ENCODE results near the gene POU6F2.

Gene POU6F2

GRCh38 chr7:39086638-39087360, 109.1 kb downstream of the POU6F2 start:
- H4K20me1 ChIP-seq (ENCODE audit: insufficient read depth, low read length, poor library complexity, severe bottlenecking): no peaks in the 10 kb centered on the region
- H3K79me2 ChIP-seq (ENCODE audit: insufficient read depth, low read length): no peaks in the 10 kb centered on the region
- TF ChIP-seq EZH2phosphoT487 (IDR thresholded peaks at IDR 0.05; ENCODE audit: borderline replicate concordance) (no peak), CTCF (conservative IDR thresholded peaks at IDR 0.05; ENCODE audit: low read length) (no peak)
- H3K27me3 ChIP-seq (ENCODE audit: insufficient read depth, low read length, poor library complexity, severe bottlenecking): no peaks in the 10 kb centered on the region
- H3K9me3 ChIP-seq (ENCODE audit: insufficient read depth, low read depth, low read length): no peaks in the 10 kb centered on the region
- no peak overlapping the region for H2AFZ ChIP-seq (ENCODE audit: low read length)
- H3K9me2 ChIP-seq (replicated peaks; ENCODE audit: low read depth, low read length): no peaks in the 10 kb centered on the region
- no peak overlapping the region for H3K4me3 ChIP-seq (ENCODE audit: low read length, poor library complexity, severe bottlenecking)
- no peak overlapping the region for H3K9ac ChIP-seq (ENCODE audit: low read depth, low read length, poor library complexity, severe bottlenecking)
- H3F3A ChIP-seq (ENCODE audit: low read depth): no peaks in the 10 kb centered on the region
- no peaks in the 10 kb centered on the region for H3K36me3 ChIP-seq (ENCODE audit: insufficient read depth, low read length)
- no peak overlapping the region for H3K4me2 ChIP-seq (ENCODE audit: low read depth, low read length, poor library complexity, severe bottlenecking)
- H3K4me1 ChIP-seq (ENCODE audit: insufficient read depth, low read length, poor library complexity, severe bottlenecking): no peaks in the 10 kb centered on the region

- H3K4me1 ChIP-seq (ENCODE audit: insufficient read depth, low read length, poor library complexity, severe bottlenecking): no peaks in the 10 kb centered on the region
- no peaks in the 10 kb centered on the region for H3K79me2 ChIP-seq (ENCODE audit: insufficient read depth, low read length)
- H3K9me2 ChIP-seq (replicated peaks; ENCODE audit: low read depth, low read length): no peaks in the 10 kb centered on the region
- no peak overlapping the region for H3K9ac ChIP-seq (ENCODE audit: low read depth, low read length, poor library complexity, severe bottlenecking)
- H3K4me2 ChIP-seq (ENCODE audit: low read depth, low read length, poor library complexity, severe bottlenecking): no peak overlapping the region
- H3F3A ChIP-seq (ENCODE audit: low read depth): no peaks in the 10 kb centered on the region
- TF ChIP-seq EZH2phosphoT487 (IDR thresholded peaks at IDR 0.05; ENCODE audit: borderline replicate concordance) (no peak), CTCF (conservative IDR thresholded peaks at IDR 0.05; ENCODE audit: low read length) (no peak)
- H3K27me3 ChIP-seq (ENCODE audit: insufficient read depth, low read length, poor library complexity, severe bottlenecking): no peaks in the 10 kb centered on the region
- no peaks in the 10 kb centered on the region for H3K36me3 ChIP-seq (ENCODE audit: insufficient read depth, low read length)
- no peaks in the 10 kb centered on the region for H4K20me1 ChIP-seq (ENCODE audit: insufficient read depth, low read length, poor library complexity, severe bottlenecking)
- no peak overlapping the region for H3K4me3 ChIP-seq (ENCODE audit: low read length, poor library complexity, severe bottlenecking)
- no peaks in the 10 kb centered on the region for H3K9me3 ChIP-seq (ENCODE audit: insufficient read depth, low read depth, low read length)
- H2AFZ ChIP-seq (ENCODE audit: low read length): no peak overlapping the region
These were observed 111.3 kb downstream of the POU6F2 start for GRCh38 chr7:39088730-39089593.

GRCh38 chr7:39091145-39091544, 113.4 kb downstream of the POU6F2 start:
- H3K4me1 ChIP-seq (ENCODE audit: insufficient read depth, low read length, poor library complexity, severe bottlenecking): no peaks in the 10 kb centered on the region
- H3K27me3 ChIP-seq (ENCODE audit: insufficient read depth, low read length, poor library complexity, severe bottlenecking): no peaks in the 10 kb centered on the region
- H3K4me2 ChIP-seq (ENCODE audit: low read depth, low read length, poor library complexity, severe bottlenecking): no peak overlapping the region
- no peaks in the 10 kb centered on the region for H4K20me1 ChIP-seq (ENCODE audit: insufficient read depth, low read length, poor library complexity, severe bottlenecking)
- no peaks in the 10 kb centered on the region for H3K9me3 ChIP-seq (ENCODE audit: insufficient read depth, low read depth, low read length)
- H3K79me2 ChIP-seq (ENCODE audit: insufficient read depth, low read length): no peaks in the 10 kb centered on the region
- TF ChIP-seq CTCF (conservative IDR thresholded peaks at IDR 0.05; ENCODE audit: low read length): no peak
- TF ChIP-seq EZH2phosphoT487 (IDR thresholded peaks at IDR 0.05; ENCODE audit: borderline replicate concordance): no peak
- H3K36me3 ChIP-seq (ENCODE audit: insufficient read depth, low read length): no peaks in the 10 kb centered on the region
- no peaks in the 10 kb centered on the region for H3K9me2 ChIP-seq (replicated peaks; ENCODE audit: low read depth, low read length)
- no peak overlapping the region for H3K9ac ChIP-seq (ENCODE audit: low read depth, low read length, poor library complexity, severe bottlenecking)
- H3F3A ChIP-seq (ENCODE audit: low read depth): no peaks in the 10 kb centered on the region
- H3K4me3 ChIP-seq (ENCODE audit: low read length, poor library complexity, severe bottlenecking): no peak overlapping the region
- H2AFZ ChIP-seq (ENCODE audit: low read length): no peak overlapping the region

Data from Loucy (cell line).